HL-60 (cell line): ENCODE results near the gene PHF24.

Experiments
- DNase-seq, 2 experiments: peaks; one replicate each; pipeline ENCODE4 v3.0.0-alpha.2; 2010 to 2020; ENCODE audit warnings: low read depth in 1 of 2, low spot score in 1 of 2
- H3K27ac ChIP-seq: fragments of 250-450 bp; sonication (Bioruptor Pico); replicated peaks from 2 replicates; pipeline ENCODE4 v1.5.1; 2020; ENCODE audit warnings: mild to moderate bottlenecking, moderate library complexity
- H3K27me3 ChIP-seq: fragments of 250-450 bp; sonication (Bioruptor Pico); 2 replicates; pipeline ENCODE4 v1.5.1; 2021; ENCODE audit warnings: mild to moderate bottlenecking, moderate library complexity; ENCODE audit not compliant: insufficient read depth, poor library complexity, severe bottlenecking
- H3K4me3 ChIP-seq: replicated peaks from 2 replicates; pipeline ENCODE4 v1.5.1; 2011; ENCODE audit warnings: mild to moderate bottlenecking, control low read depth, low read length; ENCODE audit not compliant: insufficient read depth
- GABPA ChIP-seq: IDR thresholded peaks from 2 replicates; pipeline ENCODE4 v1.6.1; 2012; ENCODE audit warnings: low read depth
- POLR2AphosphoS5 ChIP-seq: IDR thresholded peaks from 2 replicates; pipeline ENCODE4 v1.6.1; 2012; ENCODE audit warnings: low read depth
- REST ChIP-seq: IDR thresholded peaks from 2 replicates; pipeline ENCODE4 v1.6.1; 2012; ENCODE audit warnings: low read depth; ENCODE audit not compliant: insufficient replicate concordance
- SPI1 ChIP-seq: IDR thresholded peaks from 2 replicates; pipeline ENCODE4 v1.6.1; 2012; ENCODE audit warnings: low read depth, mild to moderate bottlenecking, borderline replicate concordance
- TF ChIP-seq, protein P1 (sequence below): IDR thresholded peaks from one replicate; pipeline ENCODE4 v1.5.1; 2011; ENCODE audit warnings: low read length, control low read depth, inconsistent platforms; ENCODE audit not compliant: insufficient read depth

The PHF24 gene

GRCh38 chr9:34964458-34964857 is 6.4 kb downstream of the PHF24 start:
- Histone ChIP-seq H3K27ac (no peak overlapping the region), H3K4me3 (no peak overlapping the region), H3K27me3 (peaks cover 15% of the 10 kb centered on the region)
- DNase-seq: no peak
- TF ChIP-seq SPI1 (no peak), REST (no peak), GABPA (no peak), POLR2AphosphoS5 (no peak)
- TF ChIP-seq, protein P1, sequence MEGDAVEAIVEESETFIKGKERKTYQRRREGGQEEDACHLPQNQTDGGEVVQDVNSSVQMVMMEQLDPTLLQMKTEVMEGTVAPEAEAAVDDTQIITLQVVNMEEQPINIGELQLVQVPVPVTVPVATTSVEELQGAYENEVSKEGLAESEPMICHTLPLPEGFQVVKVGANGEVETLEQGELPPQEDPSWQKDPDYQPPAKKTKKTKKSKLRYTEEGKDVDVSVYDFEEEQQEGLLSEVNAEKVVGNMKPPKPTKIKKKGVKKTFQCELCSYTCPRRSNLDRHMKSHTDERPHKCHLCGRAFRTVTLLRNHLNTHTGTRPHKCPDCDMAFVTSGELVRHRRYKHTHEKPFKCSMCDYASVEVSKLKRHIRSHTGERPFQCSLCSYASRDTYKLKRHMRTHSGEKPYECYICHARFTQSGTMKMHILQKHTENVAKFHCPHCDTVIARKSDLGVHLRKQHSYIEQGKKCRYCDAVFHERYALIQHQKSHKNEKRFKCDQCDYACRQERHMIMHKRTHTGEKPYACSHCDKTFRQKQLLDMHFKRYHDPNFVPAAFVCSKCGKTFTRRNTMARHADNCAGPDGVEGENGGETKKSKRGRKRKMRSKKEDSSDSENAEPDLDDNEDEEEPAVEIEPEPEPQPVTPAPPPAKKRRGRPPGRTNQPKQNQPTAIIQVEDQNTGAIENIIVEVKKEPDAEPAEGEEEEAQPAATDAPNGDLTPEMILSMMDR: no peak

- TF ChIP-seq, protein P1: no peak
- no peak for TF ChIP-seq POLR2AphosphoS5
- TF ChIP-seq SPI1: no peak
- TF ChIP-seq REST: no peak
- TF ChIP-seq GABPA: no peak
- Histone ChIP-seq H3K27ac (no peak overlapping the region), H3K27me3 (peaks cover 5% of the 10 kb centered on the region), H3K4me3 (no peak overlapping the region)
- no peak for DNase-seq
Observed at GRCh38 chr9:34971146-34971811, 13.2 kb downstream of the PHF24 start.

DNA sequence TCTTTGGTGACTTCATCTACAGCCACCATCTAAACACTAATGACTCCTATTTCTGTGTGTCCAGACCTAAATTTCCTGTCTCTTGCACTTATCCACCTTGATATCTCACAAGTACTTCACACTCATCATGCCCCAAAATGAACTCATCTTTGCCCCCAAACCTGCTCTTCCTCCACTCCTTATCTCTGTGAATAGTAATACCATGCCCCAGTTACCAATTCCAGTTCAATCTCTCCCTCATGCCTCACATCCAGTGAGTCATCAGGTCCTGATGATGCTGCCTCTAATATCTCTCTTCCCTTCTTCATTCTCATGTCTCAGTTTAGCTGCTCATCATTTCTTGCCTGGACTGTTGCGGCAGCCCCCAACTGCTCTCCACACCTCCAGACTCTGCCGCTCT is 16.6 kb downstream of the PHF24 start:
- DNase-seq: no peak
- H3K27ac ChIP-seq: no peak overlapping the region
- no peaks in the 10 kb centered on the region for H3K27me3 ChIP-seq
- no peak overlapping the region for H3K4me3 ChIP-seq
- no peak for TF ChIP-seq POLR2AphosphoS5
- TF ChIP-seq GABPA: no peak
- TF ChIP-seq, protein P1: no peak
- TF ChIP-seq SPI1: no peak
- TF ChIP-seq REST: no peak
